ENCODE results near the gene F13A1. TPM values are rescaled to one million over a fixed set of nuclear protein-coding genes. Genes with fewer than 3 reads are reported as not detected.

Gene F13A1
- total RNA-seq, 5 donors from 2014 or later (not counting 1 experiment from before 2014, with no cell fraction given) = 0.18 to 4.8 (median 0.37) TPM; not detected in 1

DNA sequence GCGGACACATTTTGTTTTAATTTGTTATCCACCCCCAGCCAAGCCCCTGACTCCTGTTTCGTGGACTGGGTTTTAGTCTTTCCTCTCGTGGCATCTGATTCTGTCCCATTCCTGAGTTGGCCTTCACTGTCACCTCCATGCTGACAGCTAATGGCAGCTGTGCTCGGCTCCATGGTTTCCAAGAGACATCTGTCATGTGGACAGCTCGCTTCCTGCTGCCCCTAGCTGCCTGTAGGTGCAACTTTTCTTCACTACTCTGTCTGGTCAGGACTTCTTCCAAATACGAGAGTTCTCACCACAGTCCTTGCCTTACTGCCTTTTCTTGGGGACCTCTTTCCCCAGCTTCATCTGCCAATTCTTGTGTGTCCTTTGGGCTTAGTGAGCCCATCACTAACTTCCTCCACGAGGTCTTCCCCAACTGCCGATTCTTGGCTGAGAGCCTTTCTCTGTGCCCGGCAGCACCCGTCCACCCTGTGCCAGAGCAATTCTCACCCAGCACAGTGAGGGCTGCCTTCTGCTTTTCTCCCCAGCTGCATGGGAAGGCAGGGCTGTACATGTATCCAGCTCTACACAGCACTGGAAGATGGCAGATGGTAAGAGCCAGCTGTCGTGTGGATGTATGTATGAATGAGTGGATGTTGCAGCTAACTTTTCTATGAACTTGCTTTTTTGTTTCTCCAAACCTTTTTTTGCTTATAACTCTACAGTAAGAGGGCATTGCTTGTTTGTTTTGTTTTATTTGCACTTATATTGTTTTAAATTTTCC is 140.4 kb downstream of the F13A1 start:
- ChIA-PET POLR2A (no interaction called here), CTCF (no interaction called here)
- no peaks in the 10 kb centered on the region for H3K9me3 Mint-ChIP-seq

DNA sequence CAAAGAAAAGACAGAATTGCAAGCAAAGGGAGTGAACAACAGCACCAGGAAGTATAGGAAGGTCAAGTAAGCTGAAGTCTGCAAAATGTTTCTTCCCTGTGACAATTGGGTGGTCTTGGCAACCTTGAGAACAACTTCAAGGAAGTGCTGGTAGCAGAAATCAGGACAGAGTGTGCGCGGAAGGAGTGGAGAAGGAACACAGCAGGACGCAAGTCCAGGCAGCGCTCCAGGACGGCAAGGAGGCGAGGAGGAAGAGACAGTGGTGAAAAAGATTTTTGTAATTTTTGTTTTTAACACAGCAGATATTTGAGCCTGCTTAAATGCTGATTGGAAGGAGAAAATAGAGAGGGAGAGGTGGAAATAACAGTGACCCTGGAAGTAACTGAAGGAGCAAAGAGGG is 141.7 kb downstream of the F13A1 start:
- WGBS (ENCODE audit: insufficient coverage) = 95% methylated on average over 6 of the region's 6 CpGs
- H3K27me3 ChIP-seq (replicated peaks in 1 of 2; ENCODE audit: control insufficient read depth in 2 of 2, extremely low read depth in 1 of 2, insufficient read depth in 2 of 2, low read length in 1 of 2) = peaks cover 0 to 7% of the 10 kb centered on the region in 2 experiments
- H3K27ac Mint-ChIP-seq = no peak overlapping the region
- no peak overlapping the region for H3K27ac ChIP-seq (ENCODE audit: low read length)
- no peaks in the 10 kb centered on the region for H3K4me1 Mint-ChIP-seq
- H3K36me3 Mint-ChIP-seq = no peaks in the 10 kb centered on the region
- H3K4me3 Mint-ChIP-seq = no peak overlapping the region
- no peaks in the 10 kb centered on the region for H3K4me1 ChIP-seq (ENCODE audit: control insufficient read depth in 1 of 2, extremely low read depth in 1 of 2, insufficient read depth in 2 of 2, low read length in 2 of 2)
- no peaks in the 10 kb centered on the region for H3K9me3 ChIP-seq
- no peaks in the 10 kb centered on the region for H3K36me3 ChIP-seq (ENCODE audit: control insufficient read depth in 2 of 2, extremely low read depth in 1 of 2, insufficient read depth in 1 of 2, low read length in 1 of 2)
- CTCF ChIA-PET = no interaction called here
- POLR2A ChIA-PET = no interaction called here
- H3K27me3 Mint-ChIP-seq = peaks cover 7 to 21% of the 10 kb centered on the region in 2 donors
- ATAC-seq (replicated peaks in 1 of 4) = no peak
- no peak overlapping the region for H3K4me3 ChIP-seq (ENCODE audit: control insufficient read depth in 1 of 2, extremely low read depth in 1 of 2, low read length in 1 of 2)
- no peak for DNase-seq
- H3K9me3 Mint-ChIP-seq = no peaks in the 10 kb centered on the region

More for the DNA sequence above, 140.4 kb downstream of the F13A1 start:
- Histone ChIP-seq H3K4me3 (ENCODE audit: control insufficient read depth in 1 of 2, extremely low read depth in 1 of 2, low read length in 1 of 2) (no peak overlapping the region), H3K4me1 (ENCODE audit: control insufficient read depth in 1 of 2, extremely low read depth in 1 of 2, insufficient read depth in 2 of 2, low read length in 2 of 2) (no peaks in the 10 kb centered on the region), H3K36me3 (ENCODE audit: control insufficient read depth in 2 of 2, extremely low read depth in 1 of 2, insufficient read depth in 1 of 2, low read length in 1 of 2) (no peaks in the 10 kb centered on the region), H3K9me3 (no peaks in the 10 kb centered on the region), H3K27ac (ENCODE audit: low read length) (no peak overlapping the region), H3K27me3 (replicated peaks in 1 of 2; ENCODE audit: control insufficient read depth in 2 of 2, extremely low read depth in 1 of 2, insufficient read depth in 2 of 2, low read length in 1 of 2) (peaks cover 0 to 7% of the 10 kb centered on the region in 2 experiments)
- peaks cover 7 to 24% of the 10 kb centered on the region in 2 donors for H3K27me3 Mint-ChIP-seq
- H3K4me1 Mint-ChIP-seq = no peaks in the 10 kb centered on the region
- WGBS (ENCODE audit: insufficient coverage) = 71% methylated on average over 10 of the region's 11 CpGs
- ATAC-seq (replicated peaks in 1 of 4) (no peak), DNase-seq (no peak)
- H3K36me3 Mint-ChIP-seq = no peaks in the 10 kb centered on the region
- no peak overlapping the region for H3K4me3 Mint-ChIP-seq
- H3K27ac Mint-ChIP-seq = peak overlapping the region in 1 of 2 donors; percentile 7

DNA sequence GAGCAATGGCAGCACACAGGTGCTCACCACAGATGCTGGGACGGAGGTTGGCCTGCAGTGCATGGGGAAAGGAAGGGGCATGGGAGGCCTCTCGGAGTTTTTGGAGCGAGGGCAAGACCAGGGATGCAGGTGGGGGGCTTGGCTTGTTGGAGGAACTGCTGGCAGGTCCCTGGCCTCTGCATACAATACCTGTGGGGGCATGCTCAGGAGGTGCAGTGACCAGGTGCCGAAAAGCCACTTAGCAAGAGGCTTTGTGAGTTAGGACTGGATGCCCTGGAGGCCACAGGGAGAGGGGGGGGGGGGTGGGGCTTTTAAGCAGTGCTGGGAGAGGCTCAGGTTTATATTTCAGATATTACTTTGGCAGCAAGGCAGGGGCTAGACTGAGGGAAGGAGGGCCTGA is 142.7 kb downstream of the F13A1 start:
- Histone ChIP-seq H3K36me3 (ENCODE audit: control insufficient read depth in 2 of 2, extremely low read depth in 1 of 2, insufficient read depth in 1 of 2, low read length in 1 of 2) (no peaks in the 10 kb centered on the region), H3K27me3 (replicated peaks in 1 of 2; ENCODE audit: control insufficient read depth in 2 of 2, extremely low read depth in 1 of 2, insufficient read depth in 2 of 2, low read length in 1 of 2) (peaks cover 0 to 7% of the 10 kb centered on the region in 2 experiments), H3K27ac (ENCODE audit: low read length) (no peak overlapping the region), H3K9me3 (no peaks in the 10 kb centered on the region), H3K4me3 (ENCODE audit: control insufficient read depth in 1 of 2, extremely low read depth in 1 of 2, low read length in 1 of 2) (no peak overlapping the region), H3K4me1 (ENCODE audit: control insufficient read depth in 1 of 2, extremely low read depth in 1 of 2, insufficient read depth in 2 of 2, low read length in 2 of 2) (no peaks in the 10 kb centered on the region)
- H3K9me3 Mint-ChIP-seq = no peaks in the 10 kb centered on the region
- no peak overlapping the region for H3K4me3 Mint-ChIP-seq
- WGBS (ENCODE audit: insufficient coverage) = 57% methylated on average over 3 of the region's 4 CpGs
- peaks cover 7 to 20% of the 10 kb centered on the region in 2 donors for H3K27me3 Mint-ChIP-seq
- no peak overlapping the region for H3K27ac Mint-ChIP-seq
- ChIA-PET POLR2A (no interaction called here), CTCF (no interaction called here)
- H3K36me3 Mint-ChIP-seq = no peaks in the 10 kb centered on the region
- DNase-seq (no peak), ATAC-seq (replicated peaks in 1 of 4) (no peak)
- no peaks in the 10 kb centered on the region for H3K4me1 Mint-ChIP-seq

DNA sequence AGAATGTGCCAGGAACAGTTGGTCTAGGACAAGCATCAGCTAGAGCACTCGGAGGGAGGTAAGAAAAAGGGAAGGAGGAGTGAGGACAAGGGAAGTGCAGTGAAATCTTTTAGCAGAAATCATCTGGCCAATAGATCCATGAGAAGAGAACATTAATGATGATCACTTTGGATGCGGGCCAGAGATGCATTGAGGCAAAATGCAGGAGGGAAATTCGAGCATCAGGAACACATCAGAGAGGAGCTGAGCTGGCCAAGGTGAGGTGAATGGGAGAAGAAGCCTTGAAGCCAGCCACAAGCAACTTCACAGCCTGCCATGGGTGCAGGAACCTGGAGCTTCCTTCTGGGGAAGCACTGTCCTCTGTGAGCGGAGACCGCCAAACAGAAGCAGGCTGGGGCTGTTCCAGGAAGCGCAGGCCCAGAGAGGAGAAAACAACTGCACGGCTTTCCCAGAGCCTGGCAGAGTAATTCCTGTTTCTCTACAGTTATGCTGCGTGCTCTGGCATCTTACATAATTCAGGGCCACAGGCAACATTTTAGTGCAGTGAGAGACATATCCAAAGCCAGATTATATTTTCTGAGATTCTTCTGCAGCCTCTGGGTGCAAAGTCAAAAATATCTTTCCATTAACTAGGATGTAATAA is 143.8 kb downstream of the F13A1 start:
- no peak overlapping the region for H3K27ac Mint-ChIP-seq
- H3K27me3 ChIP-seq (replicated peaks in 1 of 2; ENCODE audit: control insufficient read depth in 2 of 2, extremely low read depth in 1 of 2, insufficient read depth in 2 of 2, low read length in 1 of 2) = peaks cover 0 to 7% of the 10 kb centered on the region in 2 experiments
- H3K4me3 Mint-ChIP-seq = no peak overlapping the region
- ChIA-PET POLR2A (no interaction called here), CTCF (no interaction called here)
- H3K27me3 Mint-ChIP-seq = peaks cover 4 to 15% of the 10 kb centered on the region in 2 donors
- no peak for ATAC-seq (replicated peaks in 1 of 4)
- H3K36me3 ChIP-seq (ENCODE audit: control insufficient read depth in 2 of 2, extremely low read depth in 1 of 2, insufficient read depth in 1 of 2, low read length in 1 of 2) = no peaks in the 10 kb centered on the region
- 66% methylated on average over 7 of the region's 8 CpGs for WGBS (ENCODE audit: insufficient coverage)
- H3K9me3 Mint-ChIP-seq = no peaks in the 10 kb centered on the region
- DNase-seq = no peak
- no peaks in the 10 kb centered on the region for H3K36me3 Mint-ChIP-seq
- no peaks in the 10 kb centered on the region for H3K9me3 ChIP-seq
- H3K4me1 Mint-ChIP-seq = no peaks in the 10 kb centered on the region
- no peak overlapping the region for H3K4me3 ChIP-seq (ENCODE audit: control insufficient read depth in 1 of 2, extremely low read depth in 1 of 2, low read length in 1 of 2)
- H3K27ac ChIP-seq (ENCODE audit: low read length) = no peak overlapping the region
- H3K4me1 ChIP-seq (ENCODE audit: control insufficient read depth in 1 of 2, extremely low read depth in 1 of 2, insufficient read depth in 2 of 2, low read length in 2 of 2) = no peaks in the 10 kb centered on the region

DNA sequence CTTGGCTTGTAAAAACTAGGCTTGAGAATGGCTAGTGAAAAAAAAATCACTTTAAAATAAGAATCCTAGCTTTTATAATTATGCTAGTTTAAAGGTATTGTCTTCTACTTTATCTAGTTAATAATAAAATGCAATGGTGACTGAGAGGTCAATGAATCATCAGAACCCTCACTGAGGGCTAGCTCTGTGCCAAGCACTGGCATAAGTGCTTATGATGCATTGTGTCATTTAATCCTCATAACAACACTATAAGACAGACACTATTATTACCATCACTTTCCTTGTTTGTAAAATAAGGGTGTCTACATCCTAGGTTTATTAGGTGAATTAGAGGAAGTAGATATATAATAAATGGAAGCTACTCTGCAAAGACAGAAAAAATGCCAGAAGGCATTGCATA is 144.3 kb downstream of the F13A1 start:
- Mint-ChIP-seq H3K36me3 (no peaks in the 10 kb centered on the region), H3K27me3 (peaks cover 4 to 14% of the 10 kb centered on the region in 2 donors), H3K27ac (no peak overlapping the region), H3K4me1 (no peaks in the 10 kb centered on the region), H3K9me3 (no peaks in the 10 kb centered on the region), H3K4me3 (no peak overlapping the region)
- ChIA-PET POLR2A (no interaction called here), CTCF (no interaction called here)
- DNase-seq = no peak
- no peak for ATAC-seq (replicated peaks in 1 of 4)
- no peaks in the 10 kb centered on the region for H3K36me3 ChIP-seq (ENCODE audit: control insufficient read depth in 2 of 2, extremely low read depth in 1 of 2, insufficient read depth in 1 of 2, low read length in 1 of 2)
- H3K4me3 ChIP-seq (ENCODE audit: control insufficient read depth in 1 of 2, extremely low read depth in 1 of 2, low read length in 1 of 2) = no peak overlapping the region
- no peaks in the 10 kb centered on the region for H3K9me3 ChIP-seq
- peaks cover 0 to 7% of the 10 kb centered on the region in 2 experiments for H3K27me3 ChIP-seq (replicated peaks in 1 of 2; ENCODE audit: control insufficient read depth in 2 of 2, extremely low read depth in 1 of 2, insufficient read depth in 2 of 2, low read length in 1 of 2)
- H3K4me1 ChIP-seq (ENCODE audit: control insufficient read depth in 1 of 2, extremely low read depth in 1 of 2, insufficient read depth in 2 of 2, low read length in 2 of 2) = no peaks in the 10 kb centered on the region
- no peak overlapping the region for H3K27ac ChIP-seq (ENCODE audit: low read length)

DNA sequence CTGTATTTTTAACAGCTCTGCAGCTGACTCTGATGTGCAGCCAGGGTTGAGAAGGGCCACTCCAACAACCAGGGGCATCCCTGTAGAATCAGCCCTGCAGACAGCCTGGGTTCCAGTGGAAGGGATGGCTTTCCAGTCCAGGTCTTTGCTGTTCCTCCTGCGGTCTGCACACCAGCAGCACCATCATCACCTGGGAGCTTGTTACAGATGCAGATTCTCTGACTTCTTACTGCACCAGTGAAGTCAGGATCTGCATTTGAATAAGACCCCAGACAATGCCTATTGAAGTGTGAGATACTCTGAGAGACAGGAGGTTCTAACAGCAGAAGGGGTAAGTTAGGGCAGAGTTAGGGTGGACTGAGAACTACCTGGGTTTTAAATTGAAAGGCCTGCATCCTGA is 151.3 kb downstream of the F13A1 start:
- no peaks in the 10 kb centered on the region for H3K9me3 ChIP-seq
- no peaks in the 10 kb centered on the region for H3K36me3 Mint-ChIP-seq
- no peaks in the 10 kb centered on the region for H3K4me1 Mint-ChIP-seq
- H3K9me3 Mint-ChIP-seq = no peaks in the 10 kb centered on the region
- H3K27ac Mint-ChIP-seq = no peak overlapping the region
- DNase-seq = no peak
- ATAC-seq (replicated peaks in 1 of 4) = no peak
- H3K36me3 ChIP-seq (ENCODE audit: control insufficient read depth in 2 of 2, extremely low read depth in 1 of 2, insufficient read depth in 1 of 2, low read length in 1 of 2) = no peaks in the 10 kb centered on the region
- WGBS (ENCODE audit: insufficient coverage) = no CpG with 5 or more reads among the region's 1 CpG
- CTCF ChIA-PET = no interaction called here
- no peaks in the 10 kb centered on the region for H3K4me1 ChIP-seq (ENCODE audit: control insufficient read depth in 1 of 2, extremely low read depth in 1 of 2, insufficient read depth in 2 of 2, low read length in 2 of 2)
- peaks cover 4 to 11% of the 10 kb centered on the region in 2 donors for H3K27me3 Mint-ChIP-seq
- no peak overlapping the region for H3K27ac ChIP-seq (ENCODE audit: low read length)
- POLR2A ChIA-PET = no interaction called here
- peaks cover 0 to 10% of the 10 kb centered on the region in 2 experiments for H3K27me3 ChIP-seq (replicated peaks in 1 of 2; ENCODE audit: control insufficient read depth in 2 of 2, extremely low read depth in 1 of 2, insufficient read depth in 2 of 2, low read length in 1 of 2)
- H3K4me3 Mint-ChIP-seq = no peak overlapping the region
- no peak overlapping the region for H3K4me3 ChIP-seq (ENCODE audit: control insufficient read depth in 1 of 2, extremely low read depth in 1 of 2, low read length in 1 of 2)

Data from T-cell (primary cell).